Caco-2 (cell line): ENCODE results near the gene SPOCK3. TPM values are rescaled to one million over a fixed set of nuclear protein-coding genes. Genes with fewer than 3 reads are reported as not detected.

Experiments
- BruUV-seq: library from RNA; stranded (reverse); fragments of 400-500 nt; replicated peaks from 2 replicates; lab custom pipeline; 2021; lab: Mats Ljungman, UMichigan
- CTCF ChIA-PET: fragments of 300-600 bp; sonication (Branson Sonifier 250); formaldehyde crosslinking; loops from one replicate; lab custom pipeline; 2022; ENCODE audit warnings: antibody characterized with exemption; lab: Charles Lee
- POLR2A ChIA-PET: fragments of 300-600 bp; sonication (Branson Sonifier 250); formaldehyde crosslinking; loops from one replicate; lab custom pipeline; 2022; ENCODE audit warnings: antibody characterized with exemption; lab: Charles Lee
- DNase-seq, 2 experiments: peaks; one replicate each; pipeline versions ENCODE4 v3.0.0 to v3.0.0-alpha.2; 2020 to 2022
- H3K27me3 ChIP-seq: replicated peaks from 2 replicates; pipeline ENCODE4 v1.6.0; 2011; ENCODE audit warnings: low read length; ENCODE audit not compliant: control insufficient read depth, insufficient read depth
- H3K36me3 ChIP-seq: 2 replicates; pipeline ENCODE4 v1.5.1; 2011; ENCODE audit warnings: low read length; ENCODE audit not compliant: control insufficient read depth, insufficient read depth
- H3K4me1 ChIP-seq: fragments of 250-450 bp; sonication (Bioruptor Pico); 2 replicates; pipeline ENCODE4 v1.5.1; 2020; ENCODE audit warnings: mild to moderate bottlenecking
- H3K4me3 ChIP-seq: 2 replicates; pipeline ENCODE4 v1.5.1; 2011; ENCODE audit warnings: low read depth, mild to moderate bottlenecking, control low read depth, low read length
- H3K9me3 ChIP-seq: fragments of 250-450 bp; sonication (Bioruptor Pico); 2 replicates; pipeline ENCODE4 v1.5.1; 2020; ENCODE audit warnings: mild to moderate bottlenecking, moderate library complexity
- H3K27ac Mint-ChIP-seq: one replicate; pipeline ENCODE4 v1.8.0; 2022; ENCODE audit warnings: mixed read lengths; ENCODE audit not compliant: unreplicated experiment
- H3K27me3 Mint-ChIP-seq: one replicate; pipeline ENCODE4 v1.8.0; 2022; ENCODE audit warnings: mixed read lengths; ENCODE audit not compliant: insufficient read depth, unreplicated experiment
- H3K36me3 Mint-ChIP-seq: one replicate; pipeline ENCODE4 v1.8.0; 2022; ENCODE audit warnings: mild to moderate bottlenecking, mixed read lengths; ENCODE audit not compliant: insufficient read depth, unreplicated experiment
- H3K4me1 Mint-ChIP-seq: one replicate; pipeline ENCODE4 v1.8.0; 2022; ENCODE audit warnings: low read depth, mixed read lengths; ENCODE audit not compliant: unreplicated experiment
- H3K4me3 Mint-ChIP-seq: one replicate; pipeline ENCODE4 v1.8.0; 2022; ENCODE audit warnings: mild to moderate bottlenecking, moderate library complexity, mixed read lengths; ENCODE audit not compliant: unreplicated experiment
- H3K9me3 Mint-ChIP-seq: one replicate; pipeline ENCODE4 v1.8.0; 2022; ENCODE audit warnings: mixed read lengths; ENCODE audit not compliant: unreplicated experiment
- CTCF ChIP-seq, 2 experiments: fragments of 200-600 bp in 1 of 2; IDR thresholded peaks; 1 replicate in 1 of 2; 2 replicates in 1 of 2; pipeline versions ENCODE4 v1.5.1 to v1.8.0; 2011 to 2022; ENCODE audit warnings: antibody characterized with exemption in 1 of 2, control low read depth in 1 of 2, inconsistent platforms in 1 of 2, low read depth in 1 of 2, low read length in 1 of 2, mild to moderate bottlenecking in 1 of 2, moderate library complexity in 1 of 2; ENCODE audit not compliant: insufficient read depth in 1 of 2, severe bottlenecking in 1 of 2, unreplicated experiment in 1 of 2
- intact Hi-C: fragments of 100-400 bp; cut with micrococcal nuclease; formaldehyde crosslinking; loops from one replicate; pipeline ENCODE4 v1.10.0; 2022; ENCODE audit not compliant: unreplicated experiment
- total RNA-seq: library from RNA; stranded (reverse); gene quantifications from 2 replicates; pipeline ENCODE4 v1.2.3, GENCODE V29; 2022

SPOCK3 gene
- total RNA-seq, 1 experiment from 2014 or later = 1.3 TPM

GRCh38 chr4:167117273-167117672, 117.0 kb downstream of the SPOCK3 start:
- POLR2A ChIA-PET = no interaction called here
- CTCF ChIA-PET = no interaction called here

GRCh38 chr4:167114416-167114971, 119.8 kb downstream of the SPOCK3 start:
- BruUV-seq = no TSS peak
- H3K4me3 ChIP-seq = no peak overlapping the region
- POLR2A ChIA-PET = no interaction called here

More at GRCh38 chr4:167117273-167117672, 117.0 kb downstream of the SPOCK3 start:
- Histone ChIP-seq H3K36me3 (no peaks in the 10 kb centered on the region), H3K27me3 (no peaks in the 10 kb centered on the region), H3K4me1 (no peaks in the 10 kb centered on the region), H3K9me3 (no peaks in the 10 kb centered on the region), H3K4me3 (no peak overlapping the region)
- intact Hi-C loops = no loop called here
- no peaks in the 10 kb centered on the region for H3K9me3 Mint-ChIP-seq
- no peak for TF ChIP-seq CTCF (IDR thresholded peaks at IDR 0.05; ENCODE audit: insufficient read depth in 1 of 2, low read depth in 1 of 2, low read length in 1 of 2, severe bottlenecking in 1 of 2, unreplicated experiment in 1 of 2)
- BruUV-seq = no TSS peak
- no peak overlapping the region for H3K4me3 Mint-ChIP-seq
- no peak overlapping the region for H3K27ac Mint-ChIP-seq
- no peaks in the 10 kb centered on the region for H3K27me3 Mint-ChIP-seq
- H3K4me1 Mint-ChIP-seq = no peaks in the 10 kb centered on the region
- H3K36me3 Mint-ChIP-seq = no peaks in the 10 kb centered on the region
- DNase-seq = no peak

GRCh38 chr4:167111622-167112021, 122.7 kb downstream of the SPOCK3 start:
- Histone ChIP-seq H3K4me1 (no peaks in the 10 kb centered on the region), H3K4me3 (no peak overlapping the region), H3K9me3 (no peaks in the 10 kb centered on the region), H3K27me3 (no peaks in the 10 kb centered on the region), H3K36me3 (no peaks in the 10 kb centered on the region)
- ChIA-PET POLR2A (no interaction called here), CTCF (no interaction called here)
- no peak for DNase-seq
- no TSS peak for BruUV-seq
- Mint-ChIP-seq H3K36me3 (no peaks in the 10 kb centered on the region), H3K27ac (no peak overlapping the region), H3K4me3 (no peak overlapping the region), H3K4me1 (no peaks in the 10 kb centered on the region), H3K9me3 (no peaks in the 10 kb centered on the region), H3K27me3 (no peaks in the 10 kb centered on the region)
- TF ChIP-seq CTCF (IDR thresholded peaks at IDR 0.05; ENCODE audit: insufficient read depth in 1 of 2, low read depth in 1 of 2, low read length in 1 of 2, severe bottlenecking in 1 of 2, unreplicated experiment in 1 of 2) = no peak
- intact Hi-C loops = loop anchor here (5.0 kb wide), 1 partner anchor 66 kb away; no protein-coding TSS in a partner anchor

More at GRCh38 chr4:167114416-167114971, 119.8 kb downstream of the SPOCK3 start:
- Histone ChIP-seq H3K9me3 (no peaks in the 10 kb centered on the region), H3K27me3 (no peaks in the 10 kb centered on the region), H3K36me3 (no peaks in the 10 kb centered on the region), H3K4me1 (no peaks in the 10 kb centered on the region)
- intact Hi-C loops = loop anchor here (5.0 kb wide), 1 partner anchor 63 kb away; no protein-coding TSS in a partner anchor
- H3K36me3 Mint-ChIP-seq = no peaks in the 10 kb centered on the region
- no peak overlapping the region for H3K27ac Mint-ChIP-seq
- no peak for DNase-seq
- TF ChIP-seq CTCF (IDR thresholded peaks at IDR 0.05; ENCODE audit: insufficient read depth in 1 of 2, low read depth in 1 of 2, low read length in 1 of 2, severe bottlenecking in 1 of 2, unreplicated experiment in 1 of 2) = no peak
- no peaks in the 10 kb centered on the region for H3K9me3 Mint-ChIP-seq
- H3K4me1 Mint-ChIP-seq = no peaks in the 10 kb centered on the region
- H3K27me3 Mint-ChIP-seq = no peaks in the 10 kb centered on the region
- no peak overlapping the region for H3K4me3 Mint-ChIP-seq
- CTCF ChIA-PET = no interaction called here
